ENCODE results near the gene IMMT.
A peak's percentile ranks its signal among the peaks of the same experiment; 100 is the strongest.
"Not testable (repeated sequence)": the region's sequence is repeated elsewhere in the genome, so short reads cannot be mapped to it uniquely, and the experiment has no call there.

IMMT gene

DNA sequence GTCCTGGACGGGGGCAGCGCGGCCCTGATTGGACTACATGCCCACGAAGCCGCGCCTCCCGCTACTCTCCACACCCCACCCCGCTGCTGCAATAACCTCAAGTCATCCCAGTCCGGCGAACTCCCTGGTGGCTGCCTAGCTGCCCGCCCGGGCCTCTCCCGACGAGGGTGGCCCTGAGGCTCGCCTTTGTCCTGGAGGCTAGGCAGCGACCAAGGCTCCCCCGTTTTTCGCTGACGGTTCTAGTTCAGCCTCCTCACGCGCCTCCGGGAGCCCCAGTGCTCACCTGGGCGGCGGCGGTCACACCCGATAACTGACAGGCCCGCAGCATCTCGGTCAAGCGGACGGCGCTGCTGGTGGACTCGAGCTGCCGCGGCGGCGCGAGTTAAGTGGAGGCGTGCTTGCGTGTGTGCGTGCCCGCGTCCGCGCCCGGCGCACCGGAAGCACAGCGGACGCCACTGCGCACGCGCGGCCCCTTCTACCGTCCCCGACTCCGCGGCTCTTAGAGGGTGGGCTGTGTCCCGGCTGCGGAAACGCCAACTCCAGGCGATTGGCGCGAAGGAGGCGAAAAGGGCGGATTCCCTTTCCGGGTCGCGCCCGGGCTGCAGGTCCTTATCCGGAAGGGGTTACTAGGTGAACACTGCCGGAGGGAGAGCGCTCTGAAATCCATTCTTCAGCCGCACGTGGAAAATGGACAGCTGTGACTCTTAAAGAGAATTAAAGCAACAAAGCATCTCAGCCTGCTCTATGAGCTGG lies at the start of gene IMMT:
IMMT (minus strand) TSS at position 408 of the 753 bp plus-strand sequence; CDS start at position 328, 80 bp downstream.
- peak; percentile 99 for DNase-seq

DNA sequence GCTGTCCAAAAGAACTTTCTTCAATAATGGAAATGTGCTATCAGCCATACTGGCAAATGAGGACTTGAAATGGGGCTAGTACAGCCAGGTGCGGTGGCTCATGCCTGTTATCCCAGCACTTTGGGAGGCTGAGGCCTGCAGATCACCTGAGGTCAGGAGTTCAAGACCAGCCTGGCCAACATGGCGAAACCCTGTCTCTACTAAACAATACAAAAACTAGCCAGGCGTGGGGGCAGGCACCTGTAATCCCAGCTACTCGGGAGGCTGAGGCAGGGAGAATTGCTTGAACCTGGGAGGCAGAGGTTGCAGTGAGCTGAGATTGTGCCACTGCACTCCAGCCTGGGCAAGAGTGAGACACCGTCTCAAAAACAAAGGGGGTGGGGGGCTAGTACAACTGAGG lies 49.5 kb upstream of the IMMT start:
- DNase-seq: not testable (repeated sequence)

DNA sequence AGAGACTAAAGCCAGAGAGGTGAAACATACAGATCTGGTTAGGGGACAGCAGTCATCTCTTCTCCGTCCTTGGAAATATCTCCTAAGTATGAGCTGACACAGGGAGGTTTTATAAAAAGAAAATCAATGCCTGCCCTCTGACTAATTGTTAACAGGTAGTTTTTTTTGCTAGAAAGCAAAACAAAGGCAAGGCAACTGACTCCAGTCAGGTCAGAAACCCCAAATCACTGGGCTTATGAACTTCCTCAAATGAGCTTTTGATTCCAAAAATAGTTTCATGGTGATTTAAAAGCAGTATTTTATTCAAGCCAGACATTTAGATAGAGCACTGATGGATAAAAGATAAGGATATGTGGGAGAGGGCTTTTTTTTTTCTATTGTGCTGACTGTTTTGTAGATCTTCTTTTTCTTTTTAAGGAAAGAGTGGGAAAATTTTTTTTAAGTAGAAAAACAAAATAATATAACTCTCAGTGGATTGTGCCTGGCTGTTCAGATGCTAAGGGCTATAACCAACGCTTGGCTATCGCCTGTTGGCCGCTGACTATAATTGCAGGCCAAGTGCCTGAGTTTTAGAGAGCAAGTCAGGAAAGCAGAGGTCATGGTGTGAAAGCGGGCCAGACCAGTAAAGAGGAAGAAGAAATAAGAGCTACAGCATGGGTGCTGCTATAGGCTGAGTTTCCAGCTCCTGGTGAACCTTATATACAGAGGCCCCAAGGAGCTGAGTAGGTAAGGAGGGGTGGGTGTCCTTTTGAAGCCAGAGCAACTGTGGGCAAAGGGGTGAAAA lies 48.9 kb upstream of the IMMT start:
- DNase-seq: no peak

DNA sequence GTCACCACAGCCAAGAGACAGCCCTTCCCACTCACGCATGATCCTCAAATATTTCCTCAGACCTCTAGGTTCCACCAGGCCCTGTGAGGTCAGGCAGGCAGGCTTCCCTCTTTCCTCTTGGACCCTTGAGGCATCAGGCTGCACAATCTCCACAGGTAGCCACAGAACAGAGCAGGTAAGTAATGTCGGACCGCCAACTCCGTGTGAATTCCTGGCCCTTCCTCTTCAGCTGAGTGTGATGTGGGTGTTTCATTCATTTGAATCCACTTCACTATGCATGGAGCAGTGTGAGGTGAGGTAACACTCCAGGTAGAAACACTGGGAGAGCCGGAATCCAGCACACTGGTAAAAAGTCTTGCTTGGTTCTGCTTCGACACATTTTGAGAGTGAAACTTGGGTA lies 48.0 kb upstream of the IMMT start:
- DNase-seq: no peak

DNA sequence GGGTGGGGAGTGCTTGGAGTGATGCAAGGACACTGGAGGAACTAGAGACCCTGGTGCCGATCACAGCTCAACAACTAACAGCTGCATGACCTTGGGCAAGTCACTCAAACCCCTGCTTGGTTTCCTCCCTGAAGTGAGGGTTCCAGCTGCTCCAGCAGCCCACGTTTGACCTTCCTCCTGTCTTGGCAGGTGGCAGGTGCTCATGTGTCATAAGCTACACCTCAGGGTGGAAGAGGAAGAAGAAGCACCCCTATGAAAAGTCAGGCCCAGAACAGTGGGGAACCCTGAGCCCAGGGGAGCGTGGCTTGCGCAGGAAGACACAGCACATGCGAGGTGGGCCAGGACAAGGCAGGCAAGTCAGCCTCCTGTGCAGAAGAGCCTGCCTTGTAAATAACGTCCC lies 46.3 kb upstream of the IMMT start:
- DNase-seq: no peak

DNA sequence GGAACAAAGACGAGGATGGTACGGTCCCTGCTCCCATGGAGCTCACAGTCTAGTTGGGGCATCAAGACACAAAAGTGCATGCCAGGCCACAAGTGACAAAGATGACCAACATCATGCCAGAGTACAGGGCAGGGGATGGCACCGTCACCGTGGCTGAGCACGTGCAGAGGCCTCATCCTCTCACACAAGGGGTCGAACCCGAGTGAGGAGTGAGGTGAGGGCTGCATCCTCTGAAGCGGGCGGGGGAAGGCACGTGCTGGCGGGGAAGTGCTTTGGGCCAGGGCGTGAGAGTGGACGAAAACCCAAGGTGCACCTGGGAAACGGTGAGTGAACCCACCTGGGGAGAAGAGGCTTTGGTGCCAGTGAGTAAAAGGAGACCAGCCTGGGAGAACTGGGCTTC lies 45.0 kb upstream of the IMMT start:
- no peak for DNase-seq

DNA sequence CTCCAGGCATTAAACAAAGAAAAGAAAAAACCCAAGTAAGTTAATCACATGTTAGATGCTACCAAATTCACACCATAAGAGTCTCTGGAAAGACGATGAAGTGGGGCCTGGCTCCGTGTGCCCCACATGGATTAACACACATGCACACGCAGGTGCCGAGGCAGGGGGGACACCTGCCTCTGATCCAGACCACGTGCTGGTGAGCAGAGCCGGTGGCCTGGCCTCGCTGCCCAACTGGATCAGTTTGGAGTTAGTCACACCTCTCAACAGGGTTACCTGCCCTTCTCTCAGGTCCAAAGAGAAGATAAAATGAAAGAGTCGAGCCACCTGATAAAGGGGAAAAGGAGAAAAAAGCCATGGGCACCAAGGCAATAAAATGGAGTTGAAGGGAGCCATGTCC lies 44.5 kb upstream of the IMMT start:
- DNase-seq: no peak

DNA sequence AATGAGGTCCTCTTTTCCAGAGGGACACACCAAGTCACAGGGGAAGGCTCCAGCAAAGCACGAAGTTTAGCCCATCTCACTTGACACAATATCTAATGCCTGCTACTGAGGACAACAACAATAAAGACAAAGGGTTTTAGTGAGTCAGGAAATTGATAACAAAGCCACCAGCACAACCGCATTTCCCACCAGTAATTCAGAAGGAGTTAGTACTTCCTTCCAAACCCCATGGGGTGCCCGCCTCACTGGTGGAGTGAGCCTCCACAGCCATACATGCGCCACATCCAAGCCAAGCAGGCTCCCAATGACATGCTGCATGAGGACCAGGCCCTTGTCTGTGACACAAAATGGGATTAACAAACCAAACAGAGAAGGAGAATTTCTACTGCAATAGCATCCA lies 44.1 kb upstream of the IMMT start:
- DNase-seq: no peak

DNA sequence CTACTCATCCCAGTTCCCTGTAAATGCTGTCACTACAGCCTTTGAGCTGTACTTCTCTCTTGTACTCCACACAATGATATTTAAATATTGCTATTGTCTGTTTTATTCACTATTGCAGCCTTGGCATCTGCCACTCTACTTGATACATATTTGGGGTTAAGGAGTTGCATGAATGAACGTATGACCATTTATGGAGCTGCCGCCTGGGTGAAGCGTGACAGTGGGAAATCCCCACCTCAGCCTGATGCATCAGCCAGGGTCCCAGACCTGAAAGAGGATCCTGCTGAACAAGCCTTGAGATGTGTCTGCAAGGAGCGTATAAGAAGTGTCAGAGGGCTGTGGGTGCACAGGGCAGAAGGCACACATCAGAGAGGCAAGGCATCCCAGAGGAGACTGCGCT lies 43.1 kb upstream of the IMMT start:
- DNase-seq: no peak

DNA sequence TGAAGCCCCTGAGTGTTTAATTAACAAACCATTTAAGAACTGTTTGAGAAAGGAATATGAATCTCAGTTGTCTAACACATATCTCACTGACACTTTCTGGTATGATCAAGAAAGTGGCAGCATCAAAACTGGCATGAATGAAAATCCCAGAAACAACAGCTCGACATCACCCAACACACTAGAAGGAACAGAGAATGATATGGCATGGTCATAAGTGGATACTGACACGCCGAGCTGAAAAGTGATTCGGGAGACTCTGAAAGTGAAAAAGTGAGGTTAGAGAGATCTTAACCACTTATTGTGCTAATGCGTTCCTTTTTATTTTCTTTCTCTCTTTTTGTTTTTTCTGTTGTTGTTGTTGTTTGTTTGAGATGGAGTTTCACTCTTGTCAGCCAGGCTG lies 41.9 kb upstream of the IMMT start:
- DNase-seq: no peak

DNA sequence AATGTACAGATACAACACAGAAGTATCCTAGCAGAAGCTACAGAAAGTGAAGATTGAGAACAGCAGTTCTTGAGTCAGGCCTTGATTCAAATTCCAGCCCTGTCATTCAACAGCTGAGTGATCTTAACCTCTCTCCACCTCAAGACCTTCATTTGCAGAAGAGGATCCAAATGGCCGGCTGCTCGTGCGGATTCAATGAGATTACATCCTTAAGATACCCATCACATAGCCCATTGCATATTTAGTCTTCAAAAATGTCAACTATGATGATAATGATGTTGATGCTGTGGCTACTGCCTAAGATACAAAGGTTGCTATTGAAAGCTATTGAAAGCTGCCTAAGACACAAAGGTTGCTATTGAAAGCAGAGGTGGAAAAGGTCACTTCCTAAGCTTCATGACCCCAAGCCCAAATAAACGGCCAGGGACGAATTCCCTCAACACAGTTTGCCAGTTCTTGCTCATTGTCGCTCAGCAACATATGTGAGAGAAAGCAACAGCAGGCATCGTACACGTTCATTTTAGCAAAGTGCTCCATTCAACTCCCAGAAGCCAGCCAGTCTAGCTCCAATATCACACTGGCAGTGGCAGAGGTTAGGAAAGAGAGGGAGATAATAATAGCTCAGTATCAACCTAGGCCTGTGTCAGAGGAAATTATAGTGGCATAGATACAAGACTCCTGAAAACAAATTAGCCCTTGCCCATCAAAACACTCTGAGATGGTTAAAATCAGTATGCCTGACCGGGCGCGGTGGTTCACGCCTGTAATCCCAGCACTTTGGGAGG lies 40.1 kb upstream of the IMMT start:
- no peak for DNase-seq

DNA sequence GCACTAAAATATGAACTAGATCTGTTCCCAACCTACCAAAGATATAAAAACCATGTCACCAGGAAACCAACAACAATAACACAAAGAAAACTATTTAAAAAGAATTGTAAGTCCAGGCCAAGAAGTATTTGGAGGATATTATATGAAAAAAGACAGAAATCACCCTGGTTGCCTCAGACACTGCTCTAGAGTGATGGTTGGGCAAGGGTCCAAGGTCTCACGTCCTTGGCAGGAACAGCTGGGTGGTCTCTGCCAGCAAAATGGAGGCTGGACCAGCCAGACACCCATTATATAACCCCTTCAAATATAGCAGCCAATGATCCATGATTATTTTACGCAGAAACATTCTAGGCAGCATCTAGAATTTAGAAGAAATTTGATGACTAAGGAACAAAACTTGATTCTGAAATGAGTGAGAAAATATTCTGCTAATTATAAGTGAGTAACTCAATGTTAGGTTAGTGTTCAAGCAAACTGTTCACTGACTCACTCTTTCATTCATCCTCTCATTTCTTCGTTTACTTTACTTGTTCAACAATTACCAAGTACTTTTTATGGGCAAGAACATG lies 39.4 kb upstream of the IMMT start:
- DNase-seq: no peak

DNA sequence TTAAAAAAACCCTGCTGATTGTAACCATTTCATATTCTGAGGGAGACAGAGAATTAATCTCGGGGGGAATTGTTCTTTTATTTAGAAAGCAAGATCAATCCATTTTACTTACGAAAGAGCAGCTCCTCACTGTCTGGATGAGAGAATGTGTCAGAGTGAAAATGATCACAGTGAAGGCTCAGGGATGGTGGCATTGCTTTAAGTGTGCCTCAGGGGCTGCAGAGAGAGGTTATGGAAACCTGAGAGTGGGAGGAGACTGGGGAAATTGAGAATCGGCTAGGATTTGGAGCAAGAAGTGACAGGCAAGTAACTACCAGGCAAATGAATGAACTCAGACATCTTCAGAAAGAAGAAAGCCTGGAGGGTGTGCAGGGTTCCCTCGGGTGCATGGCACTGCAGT lies 38.2 kb upstream of the IMMT start:
- no peak for DNase-seq

DNA sequence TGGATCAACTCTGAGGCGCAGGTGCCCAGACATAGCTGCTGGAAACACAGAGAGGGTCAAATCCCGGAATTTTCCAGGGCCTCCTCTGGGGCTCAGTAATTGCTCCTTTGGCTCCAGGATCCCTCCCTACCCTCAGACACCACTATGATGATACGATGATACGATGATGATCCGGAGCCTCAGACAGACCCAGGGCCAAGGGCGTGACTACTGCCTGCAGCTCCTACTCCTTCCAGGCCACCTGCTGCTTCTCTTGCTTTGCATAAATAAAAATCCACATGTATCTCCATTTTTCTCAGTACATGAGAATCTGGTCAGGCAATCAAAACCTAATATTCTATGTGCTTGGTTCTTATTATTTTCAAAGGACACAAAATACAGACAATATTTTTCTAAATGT lies 37.6 kb upstream of the IMMT start:
- DNase-seq: no peak

DNA sequence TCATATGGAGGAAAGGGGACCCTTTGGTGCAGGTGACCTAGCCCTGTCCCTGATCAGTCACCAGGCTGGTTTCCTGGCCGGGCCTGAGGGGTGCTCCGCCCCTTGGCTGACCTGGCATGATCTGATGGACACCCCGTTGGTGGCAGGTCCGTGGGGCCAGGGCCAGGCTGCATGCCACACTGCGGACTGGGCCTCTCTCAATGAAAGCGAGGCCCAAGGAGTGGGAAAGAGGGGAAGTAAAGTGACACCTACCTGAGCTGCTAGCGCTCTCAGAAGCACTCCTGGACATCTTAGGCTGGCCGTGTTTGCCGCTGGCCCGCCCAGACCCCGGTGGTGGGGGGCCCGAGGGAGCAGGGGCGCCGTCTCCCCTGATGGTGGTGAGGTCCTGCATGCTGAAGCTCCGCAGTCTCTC lies 37.1 kb upstream of the IMMT start:
- no peak for DNase-seq

DNA sequence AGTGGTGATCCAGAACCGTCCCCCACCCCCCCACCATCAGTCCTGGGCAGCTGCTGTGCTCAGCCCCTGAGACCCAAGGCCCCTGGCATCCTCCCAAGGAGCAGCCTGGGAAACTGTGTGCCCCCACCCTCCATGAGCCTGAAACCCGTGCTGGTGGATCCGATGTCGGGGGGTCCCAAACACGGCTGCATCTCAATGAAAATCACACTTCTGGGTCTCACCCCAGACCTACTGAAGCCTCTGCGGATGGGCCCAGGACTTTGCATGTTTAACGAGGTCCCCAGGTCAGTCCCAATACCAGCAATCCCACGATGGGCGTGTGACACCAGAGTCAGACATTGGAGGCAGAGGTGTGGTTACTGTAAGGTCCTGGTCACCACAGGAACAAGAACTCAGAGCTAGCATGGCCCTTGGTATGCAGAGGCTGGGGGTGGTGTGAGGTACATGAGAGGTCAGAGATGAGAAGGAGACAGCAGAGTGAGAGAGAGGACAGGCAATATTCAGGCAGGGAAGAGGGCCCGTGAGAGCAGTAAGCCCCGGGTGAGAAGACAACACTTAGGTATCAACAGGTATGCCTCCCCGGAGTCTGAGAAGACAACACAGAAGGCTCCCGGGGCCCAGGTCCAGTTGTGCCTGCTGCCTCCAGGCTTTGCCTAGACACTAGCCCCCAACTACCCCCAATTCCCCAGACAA lies 36.6 kb upstream of the IMMT start:
- DNase-seq: no peak

DNA sequence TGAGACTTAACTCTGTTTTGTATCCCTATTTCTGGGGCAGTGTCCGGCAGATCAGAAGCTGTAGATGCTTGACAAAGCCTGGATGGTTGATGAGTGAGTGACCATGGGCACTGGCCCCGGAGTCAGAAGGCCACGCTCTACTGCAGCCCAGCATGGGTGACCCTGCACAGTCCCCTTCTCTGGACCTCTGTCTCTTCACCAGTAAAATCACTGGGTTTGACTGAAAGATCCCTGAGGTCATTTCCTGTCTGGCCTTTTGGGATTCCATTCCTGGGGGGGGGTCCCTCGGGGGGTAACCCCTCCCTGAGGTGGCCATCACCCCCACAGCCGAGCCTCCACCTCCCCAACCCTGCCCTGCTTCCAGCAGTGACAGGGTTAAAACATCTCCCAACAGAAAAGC lies 35.7 kb upstream of the IMMT start:
- DNase-seq: no peak

DNA sequence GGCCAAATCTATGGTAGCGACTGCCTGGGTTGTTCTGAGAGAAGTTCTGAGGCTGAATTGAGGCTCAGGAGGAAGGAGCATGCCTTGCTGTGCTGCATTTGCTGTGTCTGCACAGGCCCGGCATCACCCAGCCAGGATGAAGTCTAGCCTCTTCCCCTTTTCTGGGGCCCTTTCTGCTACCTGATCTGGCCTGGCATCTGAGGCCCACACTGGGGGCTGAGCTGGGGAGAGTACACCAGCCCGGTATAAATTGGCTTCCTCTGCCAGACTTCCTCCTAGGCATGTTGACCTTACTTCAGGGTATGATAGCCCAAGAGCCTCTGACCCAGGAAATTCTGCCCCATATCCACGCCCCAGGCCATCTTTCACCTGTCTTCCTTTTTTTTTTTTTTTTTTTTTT lies 34.0 kb upstream of the IMMT start:
- DNase-seq: no peak

DNA sequence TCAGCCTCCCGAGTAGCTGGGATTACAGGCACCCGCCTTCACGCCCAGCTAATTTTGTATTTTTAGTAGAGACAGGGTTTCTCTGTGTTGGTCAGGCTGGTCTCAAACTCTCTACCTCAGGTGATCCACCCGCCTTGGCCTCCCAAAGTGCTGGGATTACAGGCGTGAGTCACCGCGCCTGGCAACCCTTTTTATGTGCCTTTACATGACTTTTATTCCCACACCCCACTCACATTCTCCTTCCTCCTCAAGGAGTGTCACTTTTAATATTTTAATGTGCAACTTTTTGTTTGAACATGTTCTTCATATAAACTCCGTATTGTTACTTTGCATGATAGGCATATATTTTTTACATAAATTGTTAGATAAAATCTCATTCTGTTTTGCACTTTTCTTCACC lies 33.3 kb upstream of the IMMT start:
- not testable (repeated sequence) for DNase-seq

DNA sequence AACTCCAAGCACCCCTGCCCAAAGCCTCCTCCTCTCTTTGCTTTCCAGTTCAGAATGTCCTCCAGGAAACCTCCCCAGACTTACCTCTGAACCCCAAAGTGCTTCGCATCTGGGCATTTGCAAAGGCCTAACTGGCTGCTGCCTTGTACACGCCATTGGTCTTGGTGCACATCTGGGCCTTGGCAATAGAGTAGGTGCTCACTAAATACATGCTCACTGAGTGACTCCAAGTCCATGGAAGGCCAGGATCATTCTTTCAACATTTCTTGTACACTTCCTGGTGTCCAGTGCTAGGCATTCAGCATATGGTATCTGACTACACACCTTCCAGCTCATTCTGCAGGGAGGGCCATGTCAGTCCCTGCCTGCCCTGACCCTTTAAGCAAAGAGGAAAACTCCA lies 32.4 kb upstream of the IMMT start:
- DNase-seq: no peak

DNA sequence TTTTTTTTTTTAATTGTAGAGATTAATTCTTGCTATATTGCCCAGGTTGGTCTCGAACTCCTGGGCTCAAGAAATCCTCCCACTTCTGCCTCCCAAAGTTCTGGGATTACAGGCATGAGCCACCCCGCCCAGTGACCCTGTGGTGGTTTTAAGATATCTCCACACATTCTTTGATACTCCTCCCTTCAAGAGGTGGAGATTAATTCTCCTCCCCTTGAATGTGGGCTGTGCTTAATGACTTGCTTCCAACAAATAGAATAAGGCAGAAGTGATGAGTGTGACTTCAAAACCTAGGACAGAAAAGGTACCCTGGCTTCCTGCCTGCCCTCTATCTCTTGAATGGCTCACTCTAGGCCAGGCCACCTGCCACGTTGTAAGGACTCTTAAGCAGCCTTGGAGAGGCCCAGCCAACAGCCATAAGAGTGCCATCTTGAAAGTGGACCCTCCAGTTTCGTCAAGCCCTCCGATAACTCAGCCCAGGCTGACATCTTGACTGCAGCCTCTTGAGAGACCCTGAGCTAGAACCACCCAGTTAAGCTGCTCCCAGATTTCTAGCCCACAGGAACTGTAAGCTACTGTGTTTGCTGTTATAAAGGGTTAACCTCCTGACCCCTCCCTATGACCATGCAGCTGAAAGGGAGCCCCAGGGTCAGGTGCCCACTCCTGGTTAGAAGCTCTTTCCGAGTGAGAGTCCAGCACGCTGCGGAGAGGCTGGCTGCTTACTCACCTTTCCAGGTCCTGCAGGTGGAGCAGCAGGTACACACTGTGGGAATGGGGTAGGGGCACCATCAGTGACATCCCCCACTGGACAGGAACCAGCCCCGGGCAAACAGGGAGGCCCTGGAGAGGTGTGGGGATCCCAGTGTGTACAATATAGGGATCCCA lies 31.6 kb upstream of the IMMT start:
- DNase-seq: no peak

DNA sequence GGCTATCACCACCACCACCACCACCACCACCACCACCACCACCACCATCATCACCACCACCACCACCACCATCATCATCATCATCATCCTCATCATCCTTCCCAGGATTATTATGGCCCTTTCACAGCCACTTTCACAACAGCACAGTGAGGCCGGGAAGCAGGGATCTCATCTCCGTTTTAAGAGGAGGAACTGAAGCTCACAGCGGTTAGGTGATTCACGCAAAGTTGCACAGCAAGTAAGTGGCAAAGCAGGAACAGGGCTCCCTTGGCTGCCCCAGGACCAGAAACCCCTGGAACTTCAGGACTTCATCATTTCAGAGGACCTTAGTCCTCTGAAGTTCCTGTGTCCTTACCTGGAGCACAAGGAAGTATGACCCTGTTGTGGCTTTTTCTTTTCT lies 30.8 kb upstream of the IMMT start:
- DNase-seq: no peak
